HepG2 (cell line): ENCODE measurements around the gene HBA1. TPM values are rescaled to one million over a fixed set of nuclear protein-coding genes. Genes with fewer than 3 reads are reported as not detected.

Experiments used
- CBX2 ChIP-seq, 2 experiments: fragments of 200-600 bp in 1 of 2; sonication (generic); formaldehyde crosslinking in 1 of 2; IDR thresholded peaks; 2 replicates each; pipeline versions ENCODE4 v1.7.0 to v1.8.1; 2018 to 2022; ENCODE audit warnings: low read depth in 2 of 2, low read length in 1 of 2, mild to moderate bottlenecking in 1 of 2, missing genetic modification reagents in 1 of 2
- CEBPZ ChIP-seq: IDR thresholded peaks from 2 replicates; pipeline ENCODE4 v1.6.1; 2012; ENCODE audit warnings: low read length, improper control_type of control experiment
- ELF3 ChIP-seq: IDR thresholded peaks from 2 replicates; pipeline ENCODE4 v1.6.1; 2016; ENCODE audit warnings: missing genetic modification reagents, missing compliant biosample characterization
- FOXK2 ChIP-seq: fragments of 450-650 bp; IDR thresholded peaks from 2 replicates; pipeline ENCODE4 v1.6.1; 2016
- HMGXB4 ChIP-seq, 2 experiments: sonication (generic) in 1 of 2; formaldehyde crosslinking in 1 of 2; IDR thresholded peaks; 2 replicates each; pipeline versions ENCODE4 v1.4.0 to v1.6.1; 2018 to 2020; ENCODE audit warnings: missing genetic modification reagents in 2 of 2, borderline replicate concordance in 1 of 2, low read depth in 1 of 2, mild to moderate bottlenecking in 1 of 2, missing biosample characterization in 1 of 2
- JUN ChIP-seq: sonication (generic); formaldehyde crosslinking; IDR thresholded peaks from 2 replicates; pipeline ENCODE4 v1.4.0; 2020; ENCODE audit warnings: mild to moderate bottlenecking, missing genetic modification reagents
- KDM5A ChIP-seq: fragments of 200-600 bp; sonication (generic); IDR thresholded peaks from 2 replicates; pipeline ENCODE4 v1.7.0; 2018; ENCODE audit warnings: antibody characterized with exemption, mild to moderate bottlenecking, low read length, borderline replicate concordance
- KLF15 ChIP-seq: sonication (generic); formaldehyde crosslinking; IDR thresholded peaks from 2 replicates; pipeline ENCODE4 v1.8.1; 2023; ENCODE audit warnings: borderline replicate concordance, mild to moderate bottlenecking, inconsistent platforms, missing genetic modification reagents, mixed read lengths
- NKX3-1 ChIP-seq: sonication (generic); formaldehyde crosslinking; IDR thresholded peaks from 2 replicates; pipeline ENCODE4 v1.5.0; 2020; ENCODE audit warnings: missing genetic modification reagents
- RBFOX2 ChIP-seq: fragments of 200-400 bp; formaldehyde crosslinking; IDR thresholded peaks from 2 replicates; pipeline ENCODE4 v1.6.1; 2017; ENCODE audit warnings: low read depth, mild to moderate bottlenecking, low read length
- XBP1 ChIP-seq: sonication (generic); formaldehyde crosslinking; IDR thresholded peaks from 2 replicates; pipeline ENCODE4 v1.5.0; 2020; ENCODE audit warnings: missing genetic modification reagents
- ZFAT ChIP-seq: sonication (generic); formaldehyde crosslinking; conservative IDR thresholded peaks from 2 replicates; pipeline ENCODE4 v1.8.1; 2023; ENCODE audit warnings: missing genetic modification reagents, inconsistent platforms
- ZMYM4 ChIP-seq: sonication (generic); formaldehyde crosslinking; IDR thresholded peaks from 2 replicates; pipeline ENCODE4 v1.8.1; 2023; ENCODE audit warnings: mild to moderate bottlenecking, missing genetic modification reagents
- ZNF143 ChIP-seq: sonication (generic); formaldehyde crosslinking; IDR thresholded peaks from 2 replicates; pipeline ENCODE4 v1.4.0; 2020; ENCODE audit warnings: missing genetic modification reagents
- ZNF430 ChIP-seq: sonication (generic); formaldehyde crosslinking; IDR thresholded peaks from 2 replicates; pipeline ENCODE4 v1.9.0; 2021; ENCODE audit warnings: mild to moderate bottlenecking, missing genetic modification reagents
- ZNF660 ChIP-seq: sonication (generic); formaldehyde crosslinking; IDR thresholded peaks from 2 replicates; pipeline ENCODE4 v1.5.1; 2020; ENCODE audit warnings: mild to moderate bottlenecking, low read depth, missing genetic modification reagents, borderline replicate concordance
- polyA plus RNA-seq, 8 experiments: library from polyadenylated mRNA; depleted of rRNA in 3 of 8; stranded (reverse) in 7 of 8; unstranded in 1 of 8; fragments of >200 nt; fragmentation: Illumina TruSeq in 4 of 8; extraction: Trizol in 4 of 8; gene quantifications; 2 replicates each; pipeline versions ENCODE4 v1.2.1 to v1.2.3, GENCODE V29; 2011 to 2016; ENCODE audit warnings: low read depth in 4 of 8, missing spikeins in 1 of 8, mixed read lengths in 1 of 8; ENCODE audit not compliant: insufficient read depth in 1 of 8
- total RNA-seq, 5 experiments: library from RNA; depleted of rRNA; stranded (reverse); fragments of >200 nt; fragmentation: Illumina TruSeq; extraction: Trizol; gene quantifications; 2 replicates each; pipeline ENCODE4 v1.2.3, GENCODE V29; 2016; ENCODE audit warnings: low read depth in 1 of 5
- TF ChIP-seq, protein P1 (sequence below): sonication (generic); formaldehyde crosslinking; IDR thresholded peaks from 2 replicates; pipeline ENCODE4 v1.4.0; 2020; ENCODE audit warnings: missing genetic modification reagents, borderline replicate concordance
- TF ChIP-seq, protein P2 (sequence below): sonication (generic); formaldehyde crosslinking; IDR thresholded peaks from 2 replicates; pipeline ENCODE4 v1.9.0; 2021; ENCODE audit warnings: missing genetic modification reagents, mild to moderate bottlenecking, borderline replicate concordance

HBA1 gene
- total and polyA plus RNA-seq, 2 of the 13 experiments (the other 11 are each of a cell fraction or from before 2014, with no cell fraction given) = 0.59 TPM; not detected in 1

DNA sequence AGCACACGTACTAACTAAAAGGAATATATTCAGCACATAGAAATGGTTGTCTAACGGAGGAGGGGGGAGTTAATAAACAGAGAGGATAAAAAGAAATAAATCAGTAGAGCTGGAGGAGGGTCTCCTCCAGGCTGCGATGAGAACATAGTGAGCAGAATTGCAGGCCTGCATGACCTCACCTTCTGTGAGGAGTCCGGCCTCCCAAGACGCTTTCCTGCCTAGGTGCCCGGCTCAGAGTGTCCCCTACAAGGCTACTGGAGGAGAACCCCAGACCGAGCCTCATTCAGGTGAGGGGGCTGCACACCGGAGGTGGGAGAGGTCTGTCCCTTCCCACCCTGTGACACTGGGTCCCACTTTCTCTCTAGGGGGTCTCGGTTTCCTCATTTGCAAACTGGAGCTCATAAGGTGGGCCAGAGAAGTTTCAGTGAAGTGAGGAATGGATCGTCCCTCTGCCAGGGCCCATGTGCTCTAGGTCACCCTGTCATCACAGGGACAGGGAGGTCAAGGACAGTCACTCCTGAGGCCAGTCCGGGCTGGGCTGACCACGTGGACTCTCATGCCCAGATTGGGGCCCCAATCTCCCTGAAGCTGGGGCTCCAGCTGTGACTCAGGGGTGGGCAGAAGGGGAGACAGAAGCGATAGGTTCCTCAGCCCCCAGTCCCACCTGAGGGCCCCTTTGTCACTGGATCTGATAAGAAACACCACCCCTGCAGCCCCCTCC is 14.0 kb upstream of the HBA1 start (continued):
- no peak for TF ChIP-seq CEBPZ
- TF ChIP-seq ZMYM4 (CRISPR knock-in tag) = 0 out of 2 replicates have a peak, but pooled peaks have one; percentile 38
- TF ChIP-seq, protein P1, sequence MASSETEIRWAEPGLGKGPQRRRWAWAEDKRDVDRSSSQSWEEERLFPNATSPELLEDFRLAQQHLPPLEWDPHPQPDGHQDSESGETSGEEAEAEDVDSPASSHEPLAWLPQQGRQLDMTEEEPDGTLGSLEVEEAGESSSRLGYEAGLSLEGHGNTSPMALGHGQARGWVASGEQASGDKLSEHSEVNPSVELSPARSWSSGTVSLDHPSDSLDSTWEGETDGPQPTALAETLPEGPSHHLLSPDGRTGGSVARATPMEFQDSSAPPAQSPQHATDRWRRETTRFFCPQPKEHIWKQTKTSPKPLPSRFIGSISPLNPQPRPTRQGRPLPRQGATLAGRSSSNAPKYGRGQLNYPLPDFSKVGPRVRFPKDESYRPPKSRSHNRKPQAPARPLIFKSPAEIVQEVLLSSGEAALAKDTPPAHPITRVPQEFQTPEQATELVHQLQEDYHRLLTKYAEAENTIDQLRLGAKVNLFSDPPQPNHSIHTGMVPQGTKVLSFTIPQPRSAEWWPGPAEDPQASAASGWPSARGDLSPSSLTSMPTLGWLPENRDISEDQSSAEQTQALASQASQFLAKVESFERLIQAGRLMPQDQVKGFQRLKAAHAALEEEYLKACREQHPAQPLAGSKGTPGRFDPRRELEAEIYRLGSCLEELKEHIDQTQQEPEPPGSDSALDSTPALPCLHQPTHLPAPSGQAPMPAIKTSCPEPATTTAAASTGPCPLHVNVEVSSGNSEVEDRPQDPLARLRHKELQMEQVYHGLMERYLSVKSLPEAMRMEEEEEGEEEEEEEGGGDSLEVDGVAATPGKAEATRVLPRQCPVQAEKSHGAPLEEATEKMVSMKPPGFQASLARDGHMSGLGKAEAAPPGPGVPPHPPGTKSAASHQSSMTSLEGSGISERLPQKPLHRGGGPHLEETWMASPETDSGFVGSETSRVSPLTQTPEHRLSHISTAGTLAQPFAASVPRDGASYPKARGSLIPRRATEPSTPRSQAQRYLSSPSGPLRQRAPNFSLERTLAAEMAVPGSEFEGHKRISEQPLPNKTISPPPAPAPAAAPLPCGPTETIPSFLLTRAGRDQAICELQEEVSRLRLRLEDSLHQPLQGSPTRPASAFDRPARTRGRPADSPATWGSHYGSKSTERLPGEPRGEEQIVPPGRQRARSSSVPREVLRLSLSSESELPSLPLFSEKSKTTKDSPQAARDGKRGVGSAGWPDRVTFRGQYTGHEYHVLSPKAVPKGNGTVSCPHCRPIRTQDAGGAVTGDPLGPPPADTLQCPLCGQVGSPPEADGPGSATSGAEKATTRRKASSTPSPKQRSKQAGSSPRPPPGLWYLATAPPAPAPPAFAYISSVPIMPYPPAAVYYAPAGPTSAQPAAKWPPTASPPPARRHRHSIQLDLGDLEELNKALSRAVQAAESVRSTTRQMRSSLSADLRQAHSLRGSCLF (CRISPR knock-in tag) = no peak
- TF ChIP-seq XBP1 = no peak
- TF ChIP-seq, protein P2, sequence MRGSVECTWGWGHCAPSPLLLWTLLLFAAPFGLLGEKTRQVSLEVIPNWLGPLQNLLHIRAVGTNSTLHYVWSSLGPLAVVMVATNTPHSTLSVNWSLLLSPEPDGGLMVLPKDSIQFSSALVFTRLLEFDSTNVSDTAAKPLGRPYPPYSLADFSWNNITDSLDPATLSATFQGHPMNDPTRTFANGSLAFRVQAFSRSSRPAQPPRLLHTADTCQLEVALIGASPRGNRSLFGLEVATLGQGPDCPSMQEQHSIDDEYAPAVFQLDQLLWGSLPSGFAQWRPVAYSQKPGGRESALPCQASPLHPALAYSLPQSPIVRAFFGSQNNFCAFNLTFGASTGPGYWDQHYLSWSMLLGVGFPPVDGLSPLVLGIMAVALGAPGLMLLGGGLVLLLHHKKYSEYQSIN = no peak
- no peak for TF ChIP-seq KDM5A
- TF ChIP-seq CBX2 (IDR thresholded peaks at IDR 0.05; ENCODE audit: low read depth, low read length) = no peak
- no peak for TF ChIP-seq CBX2 (CRISPR knock-in tag; IDR thresholded peaks at IDR 0.05; ENCODE audit: low read depth)
- no peak for TF ChIP-seq RBFOX2
- no peak for TF ChIP-seq ZNF430 (CRISPR knock-in tag)
- TF ChIP-seq ZNF660 = no peak
- TF ChIP-seq ZFAT = no peak
- TF ChIP-seq FOXK2 = no peak
- no peak for TF ChIP-seq HMGXB4 (CRISPR knock-in tag; IDR thresholded peaks at IDR 0.05; ENCODE audit: borderline replicate concordance in 1 of 2, low read depth in 1 of 2)
- TF ChIP-seq NKX3-1 (CRISPR knock-in tag) = no peak
- no peak for TF ChIP-seq JUN (CRISPR knock-in tag)
- TF ChIP-seq ZNF143 (CRISPR knock-in tag) = no peak
- TF ChIP-seq KLF15 (CRISPR knock-in tag) = no peak
- no peak for TF ChIP-seq ELF3 (CRISPR knock-in tag)
